B cell (primary cell): ENCODE results near the gene NDUFAF2.

Source experiments
- CTCF ChIP-seq: fragments of 200-600 bp; IDR thresholded peaks from one replicate; pipeline ENCODE4 v1.8.0; 2022; ENCODE audit warnings: antibody characterized with exemption, mild to moderate bottlenecking
- EZH2 ChIP-seq: IDR thresholded peaks from 2 replicates; pipeline ENCODE4 v1.6.1; 2012; ENCODE audit warnings: borderline replicate concordance, low read depth, mild to moderate bottlenecking, moderate library complexity, low read length; ENCODE audit not compliant: insufficient read depth, poor library complexity, severe bottlenecking

- TF ChIP-seq CTCF = no peak
- TF ChIP-seq EZH2 = no peak
These were observed 48.0 kb upstream of the NDUFAF2 start for GRCh38 chr5:60896991-60897390.
